ENCODE results near the gene NEDD8. TPM values are rescaled to one million over a fixed set of nuclear protein-coding genes. Genes with fewer than 3 reads are reported as not detected.
"Not testable (repeated sequence)": the region's sequence is repeated elsewhere in the genome, so short reads cannot be mapped to it uniquely, and the experiment has no call there.

NEDD8 gene
- total RNA-seq, 1 donor from 2014 or later = 131 TPM

- DNase-seq (ENCODE audit: low read depth) (peak; percentile 30), FAIRE-seq (no peak)
- TF ChIP-seq CTCF (IDR thresholded peaks at IDR 0.05; ENCODE audit: insufficient read depth, low read length, severe bottlenecking) = no peak
- Histone ChIP-seq H3K4me3 (ENCODE audit: low read depth, low read length) (peak overlapping the region; percentile 63), H3K36me3 (ENCODE audit: control insufficient read depth, insufficient read depth, low read length) (peaks cover 12% of the 10 kb centered on the region), H3K27me3 (ENCODE audit: control insufficient read depth, insufficient read depth, low read length) (no peaks in the 10 kb centered on the region)
Observed at GRCh38 chr14:24231263-24232120, 675 bp downstream of the NEDD8 start.

GRCh38 chr14:24228902-24229301 lies 3.3 kb downstream of the NEDD8 start:
- TF ChIP-seq CTCF (IDR thresholded peaks at IDR 0.05; ENCODE audit: insufficient read depth, low read length, severe bottlenecking) = no peak
- Histone ChIP-seq H3K27me3 (ENCODE audit: control insufficient read depth, insufficient read depth, low read length) (no peaks in the 10 kb centered on the region), H3K36me3 (ENCODE audit: control insufficient read depth, insufficient read depth, low read length) (peaks cover 3% of the 10 kb centered on the region), H3K4me3 (ENCODE audit: low read depth, low read length) (no peak overlapping the region)
- DNase-seq (ENCODE audit: low read depth) = no peak
- FAIRE-seq = no peak

- H3K4me3 ChIP-seq (ENCODE audit: low read depth, low read length) = no peak overlapping the region
- TF ChIP-seq CTCF (IDR thresholded peaks at IDR 0.05; ENCODE audit: insufficient read depth, low read length, severe bottlenecking) = no peak
- no peak for FAIRE-seq
- peaks cover 3% of the 10 kb centered on the region for H3K36me3 ChIP-seq (ENCODE audit: control insufficient read depth, insufficient read depth, low read length)
- no peaks in the 10 kb centered on the region for H3K27me3 ChIP-seq (ENCODE audit: control insufficient read depth, insufficient read depth, low read length)
- DNase-seq (ENCODE audit: low read depth) = no peak
Observed at GRCh38 chr14:24226473-24226872, 5.7 kb downstream of the NEDD8 start.

GRCh38 chr14:24224618-24225071 lies 7.5 kb downstream of the NEDD8 start:
- TF ChIP-seq CTCF (IDR thresholded peaks at IDR 0.05; ENCODE audit: insufficient read depth, low read length, severe bottlenecking) = no peak
- FAIRE-seq (no peak), DNase-seq (ENCODE audit: low read depth) (peak; percentile 97)
- Histone ChIP-seq H3K4me3 (ENCODE audit: low read depth, low read length) (no peak overlapping the region), H3K36me3 (ENCODE audit: control insufficient read depth, insufficient read depth, low read length) (peaks cover 1% of the 10 kb centered on the region), H3K27me3 (ENCODE audit: control insufficient read depth, insufficient read depth, low read length) (no peaks in the 10 kb centered on the region)

GRCh38 chr14:24222987-24223386 lies 9.2 kb downstream of the NEDD8 start:
- not testable (repeated sequence) for H3K4me3 ChIP-seq (ENCODE audit: low read depth, low read length); FAIRE-seq; H3K36me3 ChIP-seq (ENCODE audit: control insufficient read depth, insufficient read depth, low read length); DNase-seq (ENCODE audit: low read depth); H3K27me3 ChIP-seq (ENCODE audit: control insufficient read depth, insufficient read depth, low read length)

- H3K4me3 ChIP-seq (ENCODE audit: low read depth, low read length) = no peak overlapping the region
- no peak for TF ChIP-seq CTCF (IDR thresholded peaks at IDR 0.05; ENCODE audit: insufficient read depth, low read length, severe bottlenecking)
- H3K27me3 ChIP-seq (ENCODE audit: control insufficient read depth, insufficient read depth, low read length) = no peaks in the 10 kb centered on the region
- peaks cover 1% of the 10 kb centered on the region for H3K36me3 ChIP-seq (ENCODE audit: control insufficient read depth, insufficient read depth, low read length)
- no peak for FAIRE-seq
- no peak for DNase-seq (ENCODE audit: low read depth)
Observed at GRCh38 chr14:24219521-24219920, 12.6 kb downstream of the NEDD8 start.
